Astrocyte (in vitro differentiated cells and primary cell): ENCODE data around the gene GGACT. TPM values are rescaled to one million over a fixed set of nuclear protein-coding genes. Genes with fewer than 3 reads are reported as not detected.

Source experiments
- DNase-seq: peaks from one replicate; pipeline ENCODE4 v3.0.0-alpha.2; 2010; ENCODE audit warnings: low read depth
- FAIRE-seq: peaks from 2 replicates; lab custom pipeline; 2011; peaks lifted over from hg19 to GRCh38; lab: Jason Lieb, UNC
- H2AFZ ChIP-seq: 2 replicates; pipeline ENCODE4 v1.6.0; 2012; ENCODE audit warnings: low read depth, low read length, inconsistent platforms
- H3K27ac ChIP-seq: 2 replicates; pipeline ENCODE4 v1.5.1; 2011; ENCODE audit warnings: low read depth, low read length, inconsistent platforms
- H3K27me3 ChIP-seq: 2 replicates; pipeline ENCODE4 v1.6.0; 2011; ENCODE audit warnings: low read length, inconsistent platforms; ENCODE audit not compliant: insufficient read depth
- H3K36me3 ChIP-seq: 2 replicates; pipeline ENCODE4 v1.5.1; 2011; ENCODE audit warnings: low read length, inconsistent platforms; ENCODE audit not compliant: insufficient read depth
- H3K4me1 ChIP-seq: 2 replicates; pipeline ENCODE4 v1.5.1; 2011; ENCODE audit warnings: low read length, inconsistent platforms; ENCODE audit not compliant: insufficient read depth
- H3K4me2 ChIP-seq: 2 replicates; pipeline ENCODE4 v1.6.0; 2012; ENCODE audit warnings: low read length, inconsistent platforms
- H3K4me3 ChIP-seq: 2 replicates; pipeline ENCODE4 v1.5.1; 2011; ENCODE audit warnings: low read depth, mild to moderate bottlenecking, low read length, inconsistent platforms; ENCODE audit not compliant: insufficient read depth
- H3K79me2 ChIP-seq: 2 replicates; pipeline ENCODE4 v1.6.0; 2012; ENCODE audit warnings: mild to moderate bottlenecking, low read length, inconsistent platforms; ENCODE audit not compliant: insufficient read depth
- H3K9ac ChIP-seq: 2 replicates; pipeline ENCODE4 v1.6.0; 2012; ENCODE audit warnings: mild to moderate bottlenecking, low read length, inconsistent platforms
- H3K9me3 ChIP-seq: 2 replicates; pipeline ENCODE4 v1.5.1; 2012; ENCODE audit warnings: low read depth, mild to moderate bottlenecking, low read length, inconsistent platforms; ENCODE audit not compliant: insufficient read depth
- H4K20me1 ChIP-seq: 2 replicates; pipeline ENCODE4 v1.6.0; 2012; ENCODE audit warnings: low read length, inconsistent platforms; ENCODE audit not compliant: insufficient read depth
- H3K27ac Mint-ChIP-seq: one replicate; pipeline ENCODE4 v1.8.0; 2021; ENCODE audit warnings: mild to moderate bottlenecking, mixed read lengths; ENCODE audit not compliant: unreplicated experiment
- H3K27me3 Mint-ChIP-seq: one replicate; pipeline ENCODE4 v1.8.0; 2021; ENCODE audit warnings: low read depth, mixed read lengths; ENCODE audit not compliant: unreplicated experiment
- H3K36me3 Mint-ChIP-seq: one replicate; pipeline ENCODE4 v1.8.0; 2021; ENCODE audit warnings: low read depth, mixed read lengths; ENCODE audit not compliant: unreplicated experiment
- H3K4me1 Mint-ChIP-seq: one replicate; pipeline ENCODE4 v1.8.0; 2021; ENCODE audit warnings: low read depth, mixed read lengths; ENCODE audit not compliant: unreplicated experiment
- H3K4me3 Mint-ChIP-seq: one replicate; pipeline ENCODE4 v1.8.0; 2021; ENCODE audit warnings: mild to moderate bottlenecking, moderate library complexity, mixed read lengths; ENCODE audit not compliant: unreplicated experiment
- H3K9me3 Mint-ChIP-seq: one replicate; pipeline ENCODE4 v1.8.0; 2021; ENCODE audit warnings: mild to moderate bottlenecking, mixed read lengths; ENCODE audit not compliant: unreplicated experiment
- CTCF ChIP-seq: IDR thresholded peaks from 2 replicates; pipeline ENCODE4 v1.5.1; 2011; ENCODE audit warnings: low read depth, mild to moderate bottlenecking, inconsistent platforms, low read length, moderate library complexity; ENCODE audit not compliant: insufficient read depth
- EZH2 ChIP-seq: IDR thresholded peaks from 2 replicates; pipeline ENCODE4 v1.6.1; 2012; ENCODE audit warnings: mild to moderate bottlenecking, low read length, inconsistent platforms; ENCODE audit not compliant: insufficient read depth
- total RNA-seq: library from RNA; stranded (reverse); gene quantifications from 2 replicates; pipeline ENCODE4 v1.2.1, GENCODE V29; 2021

Gene GGACT
- total RNA-seq, 1 donor from 2014 or later, result 7.7 TPM

DNA sequence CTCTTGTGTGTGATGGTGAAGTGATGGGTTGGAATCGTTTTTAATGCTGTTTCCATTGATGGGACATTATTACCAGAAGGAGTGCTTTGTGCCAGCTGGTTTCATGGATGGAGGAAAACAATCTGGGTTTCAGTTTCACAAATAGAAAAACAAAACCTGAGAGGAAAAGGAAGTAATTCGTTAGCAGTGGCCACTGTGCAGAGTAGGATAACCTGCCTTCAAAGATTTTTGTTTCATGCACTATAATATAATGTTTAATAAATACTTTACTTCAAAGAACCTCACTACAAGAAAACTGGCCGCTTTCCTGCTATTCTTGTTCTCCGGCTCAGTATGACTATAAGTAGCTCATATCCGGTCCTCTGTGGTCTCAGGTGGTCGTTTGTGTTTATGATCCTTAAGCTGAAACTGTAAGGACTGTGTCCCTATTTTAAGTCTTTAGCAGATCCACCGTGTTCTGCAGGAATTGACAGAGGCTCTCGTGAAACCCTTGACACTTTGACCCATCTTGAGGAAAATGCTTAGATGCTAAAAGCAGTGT, 104.7 kb downstream of the GGACT start:
- Histone ChIP-seq H3K79me2 (no peaks in the 10 kb centered on the region), H2AFZ (no peak overlapping the region), H4K20me1 (no peaks in the 10 kb centered on the region), H3K9me3 (no peaks in the 10 kb centered on the region), H3K27ac (no peak overlapping the region), H3K4me1 (no peaks in the 10 kb centered on the region), H3K27me3 (no peaks in the 10 kb centered on the region), H3K4me2 (no peak overlapping the region), H3K4me3 (no peak overlapping the region), H3K36me3 (no peaks in the 10 kb centered on the region), H3K9ac (no peak overlapping the region)
- Mint-ChIP-seq H3K27ac (no peak overlapping the region), H3K27me3 (no peaks in the 10 kb centered on the region), H3K36me3 (no peaks in the 10 kb centered on the region), H3K4me1 (no peaks in the 10 kb centered on the region), H3K4me3 (no peak overlapping the region), H3K9me3 (no peaks in the 10 kb centered on the region)
- DNase-seq (no peak), FAIRE-seq (no peak)
- TF ChIP-seq EZH2, result no peak
- no peak for TF ChIP-seq CTCF

- no peaks in the 10 kb centered on the region for H3K27me3 ChIP-seq
- Mint-ChIP-seq H3K27me3 (no peaks in the 10 kb centered on the region), H3K36me3 (no peaks in the 10 kb centered on the region), H3K4me1 (no peaks in the 10 kb centered on the region), H3K27ac (no peak overlapping the region), H3K4me3 (no peak overlapping the region), H3K9me3 (no peaks in the 10 kb centered on the region)
- no peak overlapping the region for H3K9ac ChIP-seq
- H3K4me3 ChIP-seq, result no peak overlapping the region
- H3K36me3 ChIP-seq, result no peaks in the 10 kb centered on the region
- no peak for FAIRE-seq
- H3K79me2 ChIP-seq, result no peaks in the 10 kb centered on the region
- H4K20me1 ChIP-seq, result no peaks in the 10 kb centered on the region
- TF ChIP-seq CTCF, result no peak
- no peak for TF ChIP-seq EZH2
- H3K9me3 ChIP-seq, result no peaks in the 10 kb centered on the region
- H3K4me2 ChIP-seq, result no peak overlapping the region
- H2AFZ ChIP-seq, result no peak overlapping the region
- no peaks in the 10 kb centered on the region for H3K4me1 ChIP-seq
- no peak overlapping the region for H3K27ac ChIP-seq
- no peak for DNase-seq
These were observed 105.5 kb downstream of the GGACT start for GRCh38 chr13:100483139-100483538.

DNA sequence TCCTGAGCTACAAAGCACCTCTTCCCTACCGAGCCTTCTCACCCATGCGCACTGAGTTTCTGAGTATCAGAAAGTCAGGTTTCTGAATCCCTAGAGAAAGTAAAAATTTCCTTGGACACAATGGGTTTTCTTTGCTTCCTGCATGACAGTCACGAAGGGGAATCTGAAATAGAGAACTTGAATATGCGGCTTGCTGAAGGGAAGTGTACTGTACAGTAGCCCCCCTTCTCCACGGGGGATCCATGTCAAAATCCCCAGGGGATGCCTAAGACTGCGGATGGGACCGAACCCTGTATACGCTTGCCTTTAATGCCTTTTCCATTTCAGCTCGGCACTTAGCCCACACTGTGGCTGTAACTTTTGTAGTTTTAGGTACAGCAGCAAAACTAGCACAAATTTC, 107.9 kb downstream of the GGACT start:
- TF ChIP-seq CTCF, result no peak
- TF ChIP-seq EZH2, result no peak
- no peak for FAIRE-seq
- no peak overlapping the region for H3K27ac ChIP-seq

More for the DNA sequence above, 107.9 kb downstream of the GGACT start:
- Mint-ChIP-seq H3K4me1 (no peaks in the 10 kb centered on the region), H3K4me3 (no peak overlapping the region), H3K27me3 (no peaks in the 10 kb centered on the region), H3K9me3 (no peaks in the 10 kb centered on the region), H3K27ac (no peak overlapping the region), H3K36me3 (no peaks in the 10 kb centered on the region)
- H3K4me2 ChIP-seq, result no peak overlapping the region
- no peaks in the 10 kb centered on the region for H3K79me2 ChIP-seq
- H3K9me3 ChIP-seq, result no peaks in the 10 kb centered on the region
- H3K36me3 ChIP-seq, result no peaks in the 10 kb centered on the region
- H2AFZ ChIP-seq, result no peak overlapping the region
- no peaks in the 10 kb centered on the region for H3K4me1 ChIP-seq
- H3K9ac ChIP-seq, result no peak overlapping the region
- H4K20me1 ChIP-seq, result no peaks in the 10 kb centered on the region
- DNase-seq, result no peak
- H3K27me3 ChIP-seq, result no peaks in the 10 kb centered on the region
- H3K4me3 ChIP-seq, result no peak overlapping the region
